Measurements from ENCODE around the gene NPIPB8. TPM values are rescaled to one million over a fixed set of nuclear protein-coding genes. Genes with fewer than 3 reads are reported as not detected.
"Not testable (repeated sequence)": the region's sequence is repeated elsewhere in the genome, so short reads cannot be mapped to it uniquely, and the experiment has no call there.

NPIPB8 gene
- not detected for total RNA-seq

DNA sequence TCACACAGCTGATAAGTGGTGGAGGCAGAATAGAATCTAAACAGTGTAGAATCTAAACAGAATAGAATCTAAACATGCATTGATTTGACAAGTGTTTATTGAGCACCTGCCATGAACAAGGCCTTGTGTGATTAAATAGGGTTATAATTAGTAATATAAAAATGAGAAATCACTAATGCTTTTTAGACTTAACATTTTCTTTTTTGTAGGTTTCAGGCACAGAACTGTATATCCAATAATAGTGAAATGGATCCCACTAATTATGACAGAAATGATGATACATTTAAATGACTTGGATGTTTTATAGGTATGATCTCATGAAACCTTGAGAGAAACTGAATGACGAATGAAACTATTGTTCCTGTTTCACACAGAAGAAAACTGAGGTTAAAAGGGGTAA, at the start of gene NPIPB8:
TSS of gene NPIPB8 (plus strand) at position 301 of the 400 bp plus-strand sequence. CDS start 296 bp downstream, outside the sequence.
- not testable (repeated sequence) for H3K27ac ChIP-seq (ENCODE audit: low read depth, low read length); H3K27me3 ChIP-seq (ENCODE audit: control insufficient read depth in 3 of 3, insufficient read depth in 3 of 3, low read length in 3 of 3)

GRCh38 chr16:28589069-28589468, 48.8 kb upstream of the NPIPB8 start:
- Histone ChIP-seq H3K9me3 (ENCODE audit: control insufficient read depth in 3 of 3, low read length in 3 of 3) (no peaks in the 10 kb centered on the region), H3K4me1 (ENCODE audit: control insufficient read depth in 3 of 3, insufficient read depth in 3 of 3, low read length in 3 of 3) (no peaks in the 10 kb centered on the region), H3K27me3 (ENCODE audit: control insufficient read depth in 3 of 3, insufficient read depth in 3 of 3, low read length in 3 of 3) (no peaks in the 10 kb centered on the region), H3K9ac (ENCODE audit: low read depth in 1 of 3, low read length in 3 of 3) (no peak overlapping the region), H3K4me3 (ENCODE audit: low read length in 3 of 3) (no peak overlapping the region), H3K36me3 (ENCODE audit: control insufficient read depth in 3 of 3, insufficient read depth in 3 of 3, low read length in 3 of 3) (peaks cover 48 to 64% (median 51%) of the 10 kb centered on the region in 3 donors), H3K27ac (ENCODE audit: low read depth, low read length) (no peak overlapping the region)

More for the DNA sequence above, at the start of gene NPIPB8:
- H3K36me3 ChIP-seq (ENCODE audit: control insufficient read depth in 3 of 3, insufficient read depth in 3 of 3, low read length in 3 of 3); H3K4me1 ChIP-seq (ENCODE audit: control insufficient read depth in 3 of 3, insufficient read depth in 3 of 3, low read length in 3 of 3); H3K9me3 ChIP-seq (ENCODE audit: control insufficient read depth in 3 of 3, low read length in 3 of 3); H3K9ac ChIP-seq (ENCODE audit: low read depth in 1 of 3, low read length in 3 of 3); H3K4me3 ChIP-seq (ENCODE audit: low read length in 3 of 3): not testable (repeated sequence)

- no peaks in the 10 kb centered on the region for H3K27me3 ChIP-seq (ENCODE audit: control insufficient read depth in 3 of 3, insufficient read depth in 3 of 3, low read length in 3 of 3)
- peaks cover 45 to 62% (median 48%) of the 10 kb centered on the region in 3 donors for H3K36me3 ChIP-seq (ENCODE audit: control insufficient read depth in 3 of 3, insufficient read depth in 3 of 3, low read length in 3 of 3)
- H3K9me3 ChIP-seq (ENCODE audit: control insufficient read depth in 3 of 3, low read length in 3 of 3), result no peaks in the 10 kb centered on the region
- no peak overlapping the region for H3K27ac ChIP-seq (ENCODE audit: low read depth, low read length)
- no peak overlapping the region for H3K4me3 ChIP-seq (ENCODE audit: low read length in 3 of 3)
- H3K9ac ChIP-seq (ENCODE audit: low read depth in 1 of 3, low read length in 3 of 3), result no peak overlapping the region
- H3K4me1 ChIP-seq (ENCODE audit: control insufficient read depth in 3 of 3, insufficient read depth in 3 of 3, low read length in 3 of 3), result no peaks in the 10 kb centered on the region
Observed at GRCh38 chr16:28589930-28590329, 47.9 kb upstream of the NPIPB8 start.

- peaks cover 40 to 55% (median 41%) of the 10 kb centered on the region in 3 donors for H3K36me3 ChIP-seq (ENCODE audit: control insufficient read depth in 3 of 3, insufficient read depth in 3 of 3, low read length in 3 of 3)
- H3K27me3 ChIP-seq (ENCODE audit: control insufficient read depth in 3 of 3, insufficient read depth in 3 of 3, low read length in 3 of 3), result no peaks in the 10 kb centered on the region
- H3K4me3 ChIP-seq (ENCODE audit: low read length in 3 of 3), result no peak overlapping the region
- no peak overlapping the region for H3K9ac ChIP-seq (ENCODE audit: low read depth in 1 of 3, low read length in 3 of 3)
- H3K9me3 ChIP-seq (ENCODE audit: control insufficient read depth in 3 of 3, low read length in 3 of 3), result no peaks in the 10 kb centered on the region
- H3K4me1 ChIP-seq (ENCODE audit: control insufficient read depth in 3 of 3, insufficient read depth in 3 of 3, low read length in 3 of 3), result no peaks in the 10 kb centered on the region
- no peak overlapping the region for H3K27ac ChIP-seq (ENCODE audit: low read depth, low read length)
Observed at GRCh38 chr16:28590384-28591340, 47.2 kb upstream of the NPIPB8 start.

DNA sequence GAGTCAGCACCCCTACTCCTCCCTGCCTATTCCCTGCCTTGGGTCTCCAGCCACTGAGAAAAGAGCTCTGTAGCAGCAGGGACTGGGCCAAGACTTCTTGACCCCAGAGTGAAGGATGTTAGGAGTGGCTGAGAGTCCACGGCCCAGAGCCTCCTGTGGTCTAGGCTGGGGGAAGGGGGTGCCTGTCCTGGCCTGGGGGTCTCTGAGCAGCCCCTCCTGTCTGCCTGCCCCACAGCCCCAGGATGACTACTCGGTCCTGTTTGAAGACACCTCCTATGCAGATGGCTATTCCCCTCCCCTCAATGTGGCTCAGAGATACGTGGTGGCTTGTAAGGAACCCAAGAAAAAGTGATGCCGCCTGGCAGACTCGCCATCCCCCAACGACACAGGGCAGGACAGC, 46.5 kb upstream of the NPIPB8 start:
- no peaks in the 10 kb centered on the region for H3K9me3 ChIP-seq (ENCODE audit: control insufficient read depth in 3 of 3, low read length in 3 of 3)
- H3K27me3 ChIP-seq (ENCODE audit: control insufficient read depth in 3 of 3, insufficient read depth in 3 of 3, low read length in 3 of 3), result no peaks in the 10 kb centered on the region
- no peak overlapping the region for H3K4me3 ChIP-seq (ENCODE audit: low read length in 3 of 3)
- peaks cover 37 to 52% (median 39%) of the 10 kb centered on the region in 3 donors for H3K36me3 ChIP-seq (ENCODE audit: control insufficient read depth in 3 of 3, insufficient read depth in 3 of 3, low read length in 3 of 3)
- no peak overlapping the region for H3K27ac ChIP-seq (ENCODE audit: low read depth, low read length)
- peaks cover 0 to 3% (median 1%) of the 10 kb centered on the region in 3 donors for H3K4me1 ChIP-seq (ENCODE audit: control insufficient read depth in 3 of 3, insufficient read depth in 3 of 3, low read length in 3 of 3)
- no peak overlapping the region for H3K9ac ChIP-seq (ENCODE audit: low read depth in 1 of 3, low read length in 3 of 3)

DNA sequence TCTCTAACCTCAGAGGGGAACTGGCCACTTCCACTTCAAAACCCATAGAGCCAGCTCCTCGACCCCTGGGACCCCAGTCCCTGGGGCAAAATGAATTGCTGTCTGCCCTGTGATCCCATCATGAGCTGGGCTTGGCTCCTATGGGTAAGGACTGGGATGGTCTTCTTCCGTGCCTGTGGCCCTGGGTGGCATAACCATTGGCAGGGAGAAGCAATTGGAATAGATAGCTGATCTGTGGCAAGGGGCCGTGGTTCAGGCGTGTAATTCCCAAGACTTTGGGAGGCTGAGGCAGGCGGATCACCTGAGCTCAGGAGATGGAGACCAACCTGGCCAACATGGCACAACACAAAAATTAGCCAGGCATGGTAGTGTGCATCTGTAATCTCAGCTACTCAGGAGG, 45.4 kb upstream of the NPIPB8 start:
- no peak overlapping the region for H3K27ac ChIP-seq (ENCODE audit: low read depth, low read length)
- peaks cover 0 to 12% (median 11%) of the 10 kb centered on the region in 3 donors for H3K4me1 ChIP-seq (ENCODE audit: control insufficient read depth in 3 of 3, insufficient read depth in 3 of 3, low read length in 3 of 3)
- H3K9me3 ChIP-seq (ENCODE audit: control insufficient read depth in 3 of 3, low read length in 3 of 3), result no peaks in the 10 kb centered on the region
- H3K4me3 ChIP-seq (ENCODE audit: low read length in 3 of 3), result no peak overlapping the region
- no peak overlapping the region for H3K9ac ChIP-seq (ENCODE audit: low read depth in 1 of 3, low read length in 3 of 3)
- H3K36me3 ChIP-seq (ENCODE audit: control insufficient read depth in 3 of 3, insufficient read depth in 3 of 3, low read length in 3 of 3), result peaks cover 32 to 41% (median 32%) of the 10 kb centered on the region in 3 donors
- H3K27me3 ChIP-seq (ENCODE audit: control insufficient read depth in 3 of 3, insufficient read depth in 3 of 3, low read length in 3 of 3), result peaks cover 0 to 2% (median 0%) of the 10 kb centered on the region in 3 donors

GRCh38 chr16:28592979-28593553, 44.8 kb upstream of the NPIPB8 start:
- Histone ChIP-seq H3K4me1 (ENCODE audit: control insufficient read depth in 3 of 3, insufficient read depth in 3 of 3, low read length in 3 of 3) (peaks cover 0 to 12% (median 11%) of the 10 kb centered on the region in 3 donors), H3K9me3 (ENCODE audit: control insufficient read depth in 3 of 3, low read length in 3 of 3) (no peaks in the 10 kb centered on the region), H3K27ac (ENCODE audit: low read depth, low read length) (no peak overlapping the region), H3K4me3 (ENCODE audit: low read length in 3 of 3) (no peak overlapping the region), H3K36me3 (ENCODE audit: control insufficient read depth in 3 of 3, insufficient read depth in 3 of 3, low read length in 3 of 3) (peaks cover 31 to 37% (median 32%) of the 10 kb centered on the region in 3 donors), H3K27me3 (ENCODE audit: control insufficient read depth in 3 of 3, insufficient read depth in 3 of 3, low read length in 3 of 3) (peaks cover 0 to 4% (median 0%) of the 10 kb centered on the region in 3 donors), H3K9ac (ENCODE audit: low read depth in 1 of 3, low read length in 3 of 3) (no peak overlapping the region)

DNA sequence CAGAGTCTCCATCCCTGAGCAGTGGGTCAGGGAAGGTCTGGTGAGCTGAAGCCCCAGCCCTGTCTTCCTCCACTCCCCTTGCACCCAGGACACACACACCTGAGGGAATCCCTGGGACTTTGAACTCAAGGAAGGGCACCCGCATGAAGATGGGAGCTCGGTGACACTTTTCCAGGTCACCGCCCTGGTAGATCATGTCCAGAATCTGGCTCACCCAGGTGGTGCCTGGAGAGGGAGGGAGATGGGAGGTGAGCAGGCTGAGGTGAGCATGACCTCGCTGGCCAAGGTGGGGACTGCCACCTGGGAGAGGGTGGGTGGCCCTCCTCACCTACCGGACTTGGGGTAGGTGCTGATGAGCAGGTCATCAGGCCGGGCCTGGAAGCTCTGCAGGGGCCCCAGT, 42.4 kb upstream of the NPIPB8 start:
- H3K27ac ChIP-seq (ENCODE audit: low read depth, low read length); H3K9ac ChIP-seq (ENCODE audit: low read depth in 1 of 3, low read length in 3 of 3); H3K9me3 ChIP-seq (ENCODE audit: control insufficient read depth in 3 of 3, low read length in 3 of 3); H3K27me3 ChIP-seq (ENCODE audit: control insufficient read depth in 3 of 3, insufficient read depth in 3 of 3, low read length in 3 of 3); H3K4me3 ChIP-seq (ENCODE audit: low read length in 3 of 3): not testable (repeated sequence)
- H3K4me1 ChIP-seq (ENCODE audit: control insufficient read depth in 3 of 3, insufficient read depth in 3 of 3, low read length in 3 of 3), result peaks cover 0 to 12% (median 11%) of the 10 kb centered on the region in 3 donors
- H3K36me3 ChIP-seq (ENCODE audit: control insufficient read depth in 3 of 3, insufficient read depth in 3 of 3, low read length in 3 of 3), result peaks cover 11 to 17% (median 13%) of the 10 kb centered on the region in 3 donors

DNA sequence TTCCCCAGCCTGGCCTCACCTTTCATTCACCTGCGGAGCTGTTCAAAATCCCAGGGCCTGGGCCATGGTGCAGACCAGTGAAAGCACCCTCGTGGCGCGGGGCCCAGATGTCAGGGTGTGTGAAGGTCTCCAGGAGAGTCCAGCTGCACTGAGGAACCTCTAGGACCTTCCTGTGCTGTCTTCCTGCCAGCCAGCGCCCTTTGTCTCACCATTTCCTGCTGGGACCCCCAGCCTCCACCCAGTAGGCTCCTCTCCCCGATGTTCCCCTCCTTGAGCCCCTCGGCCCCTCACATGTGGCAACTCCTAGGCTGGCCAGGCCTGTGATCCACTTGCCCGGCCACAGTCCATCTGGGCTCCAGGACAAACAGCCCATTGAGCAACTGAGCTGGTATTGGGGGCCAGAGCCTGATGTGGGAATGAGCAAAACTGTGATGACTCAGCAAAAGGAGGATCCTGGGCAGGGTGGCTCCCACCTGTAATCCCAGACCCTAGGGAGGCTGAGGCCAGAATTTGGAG, 41.7 kb upstream of the NPIPB8 start:
- Histone ChIP-seq H3K4me1 (ENCODE audit: control insufficient read depth in 3 of 3, insufficient read depth in 3 of 3, low read length in 3 of 3) (peaks cover 0 to 12% (median 11%) of the 10 kb centered on the region in 3 donors), H3K9ac (ENCODE audit: low read depth in 1 of 3, low read length in 3 of 3) (no peak overlapping the region), H3K27ac (ENCODE audit: low read depth, low read length) (no peak overlapping the region), H3K9me3 (ENCODE audit: control insufficient read depth in 3 of 3, low read length in 3 of 3) (no peaks in the 10 kb centered on the region), H3K4me3 (ENCODE audit: low read length in 3 of 3) (no peak overlapping the region), H3K27me3 (ENCODE audit: control insufficient read depth in 3 of 3, insufficient read depth in 3 of 3, low read length in 3 of 3) (peaks cover 0 to 4% (median 0%) of the 10 kb centered on the region in 3 donors), H3K36me3 (ENCODE audit: control insufficient read depth in 3 of 3, insufficient read depth in 3 of 3, low read length in 3 of 3) (peaks cover 4 to 10% (median 6%) of the 10 kb centered on the region in 3 donors)

All from skeletal muscle tissue (tissue), 4 donors.